Panc1 (cell line): ENCODE data around the gene ZNF669. TPM values are rescaled to one million over a fixed set of nuclear protein-coding genes. Genes with fewer than 3 reads are reported as not detected.
A peak's percentile ranks its signal among the peaks of the same experiment; 100 is the strongest.

Experiments used
- ATAC-seq: fragments of 200-7000 bp; cut with Tn5 transposase; 2 replicates; pipeline ENCODE4 v1.9.1; 2020; ENCODE audit warnings: mild to moderate bottlenecking, moderate library complexity
- BruUV-seq: library from RNA; stranded (reverse); fragments of 400-500 nt; replicated peaks from 2 replicates; lab custom pipeline; 2021; lab: Mats Ljungman, UMichigan
- CTCF ChIA-PET: fragments of 300-600 bp; sonication (Branson Sonifier 250); formaldehyde crosslinking; loops from one replicate; lab custom pipeline; 2022; ENCODE audit warnings: antibody characterized with exemption; lab: Charles Lee
- POLR2A ChIA-PET: fragments of 300-600 bp; sonication (Branson Sonifier 250); formaldehyde crosslinking; loops from one replicate; lab custom pipeline; 2022; ENCODE audit warnings: antibody characterized with exemption; lab: Charles Lee
- DNase-seq: peaks from one replicate; pipeline ENCODE4 v3.0.0-alpha.2; 2010; ENCODE audit warnings: low read depth, low spot score
- H3K27ac ChIP-seq: 2 replicates; pipeline ENCODE4 v1.5.1; 2011; ENCODE audit warnings: mild to moderate bottlenecking, low read length, inconsistent platforms
- H3K27me3 ChIP-seq: fragments of 200-500 bp; sonication (Bioruptor generic); 2 replicates; pipeline ENCODE4 v1.6.0; 2014; ENCODE audit warnings: low read length, inconsistent platforms; ENCODE audit not compliant: control insufficient read depth, insufficient read depth
- H3K36me3 ChIP-seq: fragments of 200-500 bp; sonication (Bioruptor generic); 2 replicates; pipeline ENCODE4 v1.5.1; 2014; ENCODE audit warnings: inconsistent platforms, mild to moderate bottlenecking, low read length, moderate library complexity; ENCODE audit not compliant: control insufficient read depth, insufficient read depth
- H3K4me1 ChIP-seq: 2 replicates; pipeline ENCODE4 v1.5.1; 2011; ENCODE audit warnings: inconsistent platforms, mild to moderate bottlenecking, low read length, moderate library complexity; ENCODE audit not compliant: control insufficient read depth, insufficient read depth
- H3K4me3 ChIP-seq, 2 experiments: 2 replicates each; pipeline ENCODE4 v1.5.1; 2011 to 2012; ENCODE audit warnings: low read depth in 2 of 2, low read length in 2 of 2, mild to moderate bottlenecking in 2 of 2, inconsistent platforms in 1 of 2, moderate library complexity in 1 of 2
- H3K9me3 ChIP-seq: fragments of 200-500 bp; sonication (Bioruptor generic); 2 replicates; pipeline ENCODE4 v1.5.1; 2014; ENCODE audit warnings: low read depth, mild to moderate bottlenecking, inconsistent platforms, low read length, moderate library complexity; ENCODE audit not compliant: control insufficient read depth, insufficient read depth
- POLR2AphosphoS5 ChIP-seq: IDR thresholded peaks from 2 replicates; pipeline ENCODE4 v1.6.1; 2012; ENCODE audit warnings: mild to moderate bottlenecking, low read depth, low read length, moderate library complexity
- SIN3A ChIP-seq: IDR thresholded peaks from 2 replicates; pipeline ENCODE4 v1.6.1; 2012; ENCODE audit warnings: low read depth, mild to moderate bottlenecking, low read length, moderate library complexity, borderline replicate concordance; ENCODE audit not compliant: insufficient read depth
- TCF7L2 ChIP-seq: IDR thresholded peaks from 2 replicates; pipeline ENCODE4 v1.6.1; 2011; ENCODE audit warnings: mild to moderate bottlenecking, low read depth, low read length, inconsistent platforms
- in situ Hi-C: cut with HindIII; loops from 2 replicates; pipeline ENCODE4 v1.10.0; 2016; ENCODE audit warnings: low sequenced_read_pairs, low pct_unique_long_range_greater_than_20kb
- intact Hi-C: fragments of 100-400 bp; cut with micrococcal nuclease; formaldehyde crosslinking; loops from one replicate; pipeline ENCODE4 v1.10.0; 2022; ENCODE audit not compliant: unreplicated experiment
- total RNA-seq: library from RNA; stranded (reverse); gene quantifications from one replicate; pipeline ENCODE4 v1.2.1, GENCODE V29; 2021; ENCODE audit not compliant: unreplicated experiment
- TF ChIP-seq, protein P1 (sequence below): fragments of 450-650 bp; IDR thresholded peaks from 2 replicates; pipeline ENCODE4 v1.5.1; 2017; ENCODE audit warnings: mild to moderate bottlenecking
- TF ChIP-seq, protein P2 (sequence below), 2 experiments: IDR thresholded peaks; 2 replicates each; pipeline ENCODE4 v1.6.1; 2011 to 2012; ENCODE audit warnings: low read depth in 2 of 2, control low read depth in 1 of 2, low read length in 1 of 2, mild to moderate bottlenecking in 1 of 2, moderate library complexity in 1 of 2; ENCODE audit not compliant: insufficient read depth in 1 of 2

The ZNF669 gene
- total RNA-seq, 1 experiment from 2014 or later, result 13.9 TPM

DNA sequence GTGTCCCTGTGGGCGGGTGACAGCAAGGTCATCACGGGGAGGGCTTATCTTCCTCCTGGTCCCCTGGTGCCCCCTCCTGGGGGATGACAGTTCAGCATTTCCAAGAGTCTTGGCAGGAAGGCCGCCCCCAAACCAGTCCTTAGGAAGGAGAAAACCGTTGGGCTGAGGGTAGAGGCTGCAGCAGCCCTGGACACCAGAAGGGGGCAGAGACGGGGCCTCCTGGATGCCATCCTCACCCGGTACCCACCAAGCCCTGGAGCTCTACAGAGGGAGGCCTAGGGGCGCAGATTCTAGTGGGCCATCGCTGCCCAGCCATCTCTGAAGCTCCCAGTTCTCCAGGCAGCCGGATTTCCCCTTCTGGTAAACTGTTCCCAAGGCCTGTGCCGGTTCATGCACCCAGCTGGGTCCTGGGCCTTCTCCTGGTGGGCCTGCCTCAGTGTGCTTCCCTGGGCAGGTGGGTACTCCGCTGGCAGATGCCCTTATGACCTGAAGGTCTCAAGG lies 14.8 kb upstream of the ZNF669 start:
- ATAC-seq (peak; percentile 70), DNase-seq (peak; percentile 27)
- TF ChIP-seq TCF7L2 (no peak), POLR2AphosphoS5 (no peak), SIN3A (no peak)
- TF ChIP-seq, protein P1, sequence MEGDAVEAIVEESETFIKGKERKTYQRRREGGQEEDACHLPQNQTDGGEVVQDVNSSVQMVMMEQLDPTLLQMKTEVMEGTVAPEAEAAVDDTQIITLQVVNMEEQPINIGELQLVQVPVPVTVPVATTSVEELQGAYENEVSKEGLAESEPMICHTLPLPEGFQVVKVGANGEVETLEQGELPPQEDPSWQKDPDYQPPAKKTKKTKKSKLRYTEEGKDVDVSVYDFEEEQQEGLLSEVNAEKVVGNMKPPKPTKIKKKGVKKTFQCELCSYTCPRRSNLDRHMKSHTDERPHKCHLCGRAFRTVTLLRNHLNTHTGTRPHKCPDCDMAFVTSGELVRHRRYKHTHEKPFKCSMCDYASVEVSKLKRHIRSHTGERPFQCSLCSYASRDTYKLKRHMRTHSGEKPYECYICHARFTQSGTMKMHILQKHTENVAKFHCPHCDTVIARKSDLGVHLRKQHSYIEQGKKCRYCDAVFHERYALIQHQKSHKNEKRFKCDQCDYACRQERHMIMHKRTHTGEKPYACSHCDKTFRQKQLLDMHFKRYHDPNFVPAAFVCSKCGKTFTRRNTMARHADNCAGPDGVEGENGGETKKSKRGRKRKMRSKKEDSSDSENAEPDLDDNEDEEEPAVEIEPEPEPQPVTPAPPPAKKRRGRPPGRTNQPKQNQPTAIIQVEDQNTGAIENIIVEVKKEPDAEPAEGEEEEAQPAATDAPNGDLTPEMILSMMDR, result peak; percentile 78
- TF ChIP-seq, protein P2, sequence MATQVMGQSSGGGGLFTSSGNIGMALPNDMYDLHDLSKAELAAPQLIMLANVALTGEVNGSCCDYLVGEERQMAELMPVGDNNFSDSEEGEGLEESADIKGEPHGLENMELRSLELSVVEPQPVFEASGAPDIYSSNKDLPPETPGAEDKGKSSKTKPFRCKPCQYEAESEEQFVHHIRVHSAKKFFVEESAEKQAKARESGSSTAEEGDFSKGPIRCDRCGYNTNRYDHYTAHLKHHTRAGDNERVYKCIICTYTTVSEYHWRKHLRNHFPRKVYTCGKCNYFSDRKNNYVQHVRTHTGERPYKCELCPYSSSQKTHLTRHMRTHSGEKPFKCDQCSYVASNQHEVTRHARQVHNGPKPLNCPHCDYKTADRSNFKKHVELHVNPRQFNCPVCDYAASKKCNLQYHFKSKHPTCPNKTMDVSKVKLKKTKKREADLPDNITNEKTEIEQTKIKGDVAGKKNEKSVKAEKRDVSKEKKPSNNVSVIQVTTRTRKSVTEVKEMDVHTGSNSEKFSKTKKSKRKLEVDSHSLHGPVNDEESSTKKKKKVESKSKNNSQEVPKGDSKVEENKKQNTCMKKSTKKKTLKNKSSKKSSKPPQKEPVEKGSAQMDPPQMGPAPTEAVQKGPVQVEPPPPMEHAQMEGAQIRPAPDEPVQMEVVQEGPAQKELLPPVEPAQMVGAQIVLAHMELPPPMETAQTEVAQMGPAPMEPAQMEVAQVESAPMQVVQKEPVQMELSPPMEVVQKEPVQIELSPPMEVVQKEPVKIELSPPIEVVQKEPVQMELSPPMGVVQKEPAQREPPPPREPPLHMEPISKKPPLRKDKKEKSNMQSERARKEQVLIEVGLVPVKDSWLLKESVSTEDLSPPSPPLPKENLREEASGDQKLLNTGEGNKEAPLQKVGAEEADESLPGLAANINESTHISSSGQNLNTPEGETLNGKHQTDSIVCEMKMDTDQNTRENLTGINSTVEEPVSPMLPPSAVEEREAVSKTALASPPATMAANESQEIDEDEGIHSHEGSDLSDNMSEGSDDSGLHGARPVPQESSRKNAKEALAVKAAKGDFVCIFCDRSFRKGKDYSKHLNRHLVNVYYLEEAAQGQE (IDR thresholded peaks at IDR 0.05; ENCODE audit: insufficient read depth in 1 of 2, low read depth in 2 of 2, low read length in 1 of 2), result no peak
- Histone ChIP-seq H3K4me3 (no peak overlapping the region), H3K9me3 (no peaks in the 10 kb centered on the region), H3K4me1 (no peaks in the 10 kb centered on the region), H3K27me3 (no peaks in the 10 kb centered on the region), H3K36me3 (no peaks in the 10 kb centered on the region), H3K27ac (no peak overlapping the region)
- ChIA-PET CTCF (interaction anchor here (0.9 kb wide), 1 partner anchor 13 kb away, joined by 9 read pairs; no protein-coding TSS in a partner anchor), POLR2A (no interaction called here)
- no TSS peak for BruUV-seq
- intact Hi-C loops, result no loop called here
- in situ Hi-C loops, result no loop called here

DNA sequence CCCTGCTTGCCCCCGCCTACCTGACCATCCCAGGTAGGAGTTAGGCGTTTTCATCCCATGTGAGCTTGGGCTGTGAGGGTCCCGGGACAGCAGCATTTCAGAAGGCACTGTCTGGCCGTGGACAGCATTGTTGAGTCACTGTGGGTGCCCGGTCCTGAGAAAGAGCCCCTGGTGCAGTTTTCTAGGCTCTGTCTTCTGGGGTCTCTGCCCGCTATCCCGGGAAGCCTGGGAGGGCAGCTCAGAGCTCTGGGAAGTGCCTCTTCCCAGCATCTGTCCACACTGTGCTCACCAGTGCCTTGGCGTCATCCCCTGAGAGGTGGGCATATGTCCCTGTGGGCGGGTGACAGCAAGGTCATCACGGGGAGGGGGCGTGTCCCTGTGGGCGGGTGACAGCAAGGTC lies 11.4 kb upstream of the ZNF669 start:
- Histone ChIP-seq H3K9me3 (no peaks in the 10 kb centered on the region), H3K27me3 (no peaks in the 10 kb centered on the region), H3K36me3 (no peaks in the 10 kb centered on the region), H3K4me3 (no peak overlapping the region), H3K4me1 (peaks cover 19% of the 10 kb centered on the region), H3K27ac (no peak overlapping the region)
- ChIA-PET POLR2A (no interaction called here), CTCF (no interaction called here)
- no peak for DNase-seq
- intact Hi-C loops (no loop called here), in situ Hi-C loops (no loop called here)
- ATAC-seq, result no peak
- no peak for TF ChIP-seq TCF7L2
- TF ChIP-seq, protein P2 (IDR thresholded peaks at IDR 0.05; ENCODE audit: insufficient read depth in 1 of 2, low read depth in 2 of 2, low read length in 1 of 2), result no peak
- TF ChIP-seq, protein P1, result no peak
- BruUV-seq, result no TSS peak
